Ascending aorta (tissue), 2 donors: ENCODE measurements around the gene KDM8. TPM values are rescaled to one million over a fixed set of nuclear protein-coding genes. Genes with fewer than 3 reads are reported as not detected.
"Not testable (repeated sequence)": the region's sequence is repeated elsewhere in the genome, so short reads cannot be mapped to it uniquely, and the experiment has no call there.

Experiments
- DNase-seq, 2 donors: peaks; one replicate each; pipeline ENCODE4 v3.0.0-alpha.2; 2019; ENCODE audit warnings: low spot score in 2 of 2
- H3K27ac ChIP-seq, 2 donors: fragments of 200-600 bp; sonication (generic); one replicate each; pipeline ENCODE4 v1.5.1; 2016 to 2017; ENCODE audit warnings: mild to moderate bottlenecking in 1 of 2
- H3K27me3 ChIP-seq: fragments of 200-600 bp; sonication (generic); one replicate; pipeline ENCODE4 v1.5.1; 2017
- H3K36me3 ChIP-seq, 2 donors: fragments of 200-600 bp; sonication (generic); one replicate each; pipeline ENCODE4 v1.5.1; 2016
- H3K4me1 ChIP-seq, 2 donors: fragments of 200-600 bp; sonication (generic); one replicate each; pipeline ENCODE4 v1.5.1; 2016 to 2017; ENCODE audit warnings: mild to moderate bottlenecking in 1 of 2
- H3K4me3 ChIP-seq, 2 donors: fragments of 200-600 bp; sonication (generic); one replicate each; pipeline ENCODE4 v1.5.1; 2016 to 2017; ENCODE audit warnings: mild to moderate bottlenecking in 1 of 2
- H3K9me3 ChIP-seq, 2 donors: fragments of 200-600 bp; sonication (generic); one replicate each; pipeline ENCODE4 v1.5.1; 2016
- intact Hi-C: fragments of 100-400 bp; cut with DNase I; formaldehyde crosslinking; loops from one replicate; pipeline ENCODE4 v1.15.1; 2023
- total RNA-seq: library from RNA; depleted of rRNA; stranded (reverse); fragments of >200 nt; gene quantifications from one replicate; pipeline ENCODE4 v1.1.0, GENCODE V29; 2016
- TF ChIP-seq, protein P1 (sequence below), 3 experiments: fragments of 200-600 bp in 2 of 3; fragments of 450-650 bp in 1 of 3; sonication (generic) in 2 of 3; IDR thresholded peaks; one replicate each; pipeline ENCODE4 v1.5.1; 2016 to 2019; ENCODE audit warnings: antibody characterized with exemption in 3 of 3, mild to moderate bottlenecking in 1 of 3, moderate library complexity in 1 of 3

The KDM8 gene
- total RNA-seq, 1 donor from 2014 or later, result 55.5 TPM

DNA sequence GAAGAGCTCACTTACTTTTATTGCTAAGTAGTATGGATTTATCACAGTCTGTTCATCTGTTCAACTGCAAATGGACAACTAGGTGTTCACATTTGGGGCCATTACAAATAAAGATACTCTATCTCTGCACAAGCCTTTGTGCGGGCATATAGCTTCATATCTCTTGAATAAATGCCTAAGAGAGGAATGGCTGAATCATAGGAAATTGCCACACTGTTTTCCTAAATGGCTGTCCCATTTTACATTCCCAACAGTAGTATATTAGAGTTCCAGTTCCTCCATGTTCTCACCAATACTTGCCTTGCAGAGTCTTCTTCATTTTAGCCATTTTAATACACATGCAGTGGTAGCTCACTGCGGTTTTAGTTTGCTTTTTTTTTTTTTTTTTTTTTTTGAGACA, 44.7 kb downstream of the KDM8 start:
- intact Hi-C loops, result no loop called here
- Histone ChIP-seq H3K9me3 (no peaks in the 10 kb centered on the region), H3K4me1 (peaks cover 18 to 34% of the 10 kb centered on the region in 2 donors), H3K36me3 (peaks cover 0 to 5% of the 10 kb centered on the region in 2 donors), H3K27me3 (no peaks in the 10 kb centered on the region), H3K27ac (no peak overlapping the region), H3K4me3 (no peak overlapping the region)
- TF ChIP-seq, protein P1, sequence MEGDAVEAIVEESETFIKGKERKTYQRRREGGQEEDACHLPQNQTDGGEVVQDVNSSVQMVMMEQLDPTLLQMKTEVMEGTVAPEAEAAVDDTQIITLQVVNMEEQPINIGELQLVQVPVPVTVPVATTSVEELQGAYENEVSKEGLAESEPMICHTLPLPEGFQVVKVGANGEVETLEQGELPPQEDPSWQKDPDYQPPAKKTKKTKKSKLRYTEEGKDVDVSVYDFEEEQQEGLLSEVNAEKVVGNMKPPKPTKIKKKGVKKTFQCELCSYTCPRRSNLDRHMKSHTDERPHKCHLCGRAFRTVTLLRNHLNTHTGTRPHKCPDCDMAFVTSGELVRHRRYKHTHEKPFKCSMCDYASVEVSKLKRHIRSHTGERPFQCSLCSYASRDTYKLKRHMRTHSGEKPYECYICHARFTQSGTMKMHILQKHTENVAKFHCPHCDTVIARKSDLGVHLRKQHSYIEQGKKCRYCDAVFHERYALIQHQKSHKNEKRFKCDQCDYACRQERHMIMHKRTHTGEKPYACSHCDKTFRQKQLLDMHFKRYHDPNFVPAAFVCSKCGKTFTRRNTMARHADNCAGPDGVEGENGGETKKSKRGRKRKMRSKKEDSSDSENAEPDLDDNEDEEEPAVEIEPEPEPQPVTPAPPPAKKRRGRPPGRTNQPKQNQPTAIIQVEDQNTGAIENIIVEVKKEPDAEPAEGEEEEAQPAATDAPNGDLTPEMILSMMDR (IDR thresholded peaks at IDR 0.05), result no peak
- DNase-seq, result no peak

DNA sequence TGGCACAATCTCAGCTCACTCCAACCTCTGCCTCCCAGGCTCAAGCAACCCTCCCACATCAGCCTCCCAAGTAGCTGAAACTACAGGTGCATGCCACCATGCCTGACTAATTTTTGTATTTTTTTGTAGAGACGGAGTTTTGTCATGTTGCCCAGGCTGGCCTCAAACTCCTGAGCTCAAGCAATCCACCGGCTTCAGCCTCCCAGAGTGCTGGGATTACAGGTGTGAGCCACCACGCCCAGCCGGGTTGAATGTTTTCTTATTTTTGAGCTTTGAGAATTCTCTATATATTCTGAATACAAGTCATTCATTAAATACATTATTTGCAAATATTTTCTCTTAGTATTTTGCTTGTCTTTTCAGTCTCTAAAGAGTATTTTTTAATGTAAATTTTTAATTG, 45.6 kb downstream of the KDM8 start:
- intact Hi-C loops, H3K27ac ChIP-seq: not testable (repeated sequence)
- H3K4me1 ChIP-seq, result peaks cover 11 to 30% of the 10 kb centered on the region in 2 donors

DNA sequence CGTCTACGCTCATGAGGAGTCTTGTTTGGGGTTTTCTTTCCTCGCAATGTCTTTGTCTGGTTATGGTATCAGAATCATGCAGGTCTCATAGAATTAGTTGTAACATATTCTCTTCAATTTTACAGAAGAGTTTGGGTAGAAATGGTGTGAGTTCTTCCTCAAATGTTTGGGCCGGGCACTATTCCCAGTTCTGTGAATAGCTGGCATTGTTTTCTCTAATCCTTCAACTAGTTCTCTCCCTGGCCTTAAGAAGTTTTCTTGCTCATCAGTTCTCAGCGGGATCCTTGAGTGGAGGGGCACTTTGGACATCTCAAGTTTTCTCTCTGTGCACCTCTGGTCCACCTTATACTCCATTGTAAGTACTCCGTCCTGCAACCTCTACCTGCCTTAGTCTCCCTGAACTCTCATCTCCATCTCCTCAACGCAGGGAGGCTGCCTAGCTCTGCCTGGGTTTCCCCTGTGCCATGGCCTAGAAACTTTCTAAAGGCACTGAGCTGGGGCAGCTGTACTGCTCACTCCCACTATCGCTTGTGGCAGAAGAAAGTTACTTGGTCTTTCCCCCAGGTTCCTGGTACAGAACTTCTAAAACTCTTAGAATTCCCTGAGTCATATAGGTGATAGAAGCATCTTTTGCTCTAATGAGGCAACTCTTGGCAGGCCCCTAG, 48.3 kb downstream of the KDM8 start:
- TF ChIP-seq, protein P1 (IDR thresholded peaks at IDR 0.05), result no peak
- Histone ChIP-seq H3K4me3 (no peak overlapping the region), H3K36me3 (peaks cover 0 to 20% of the 10 kb centered on the region in 2 donors), H3K27ac (no peak overlapping the region), H3K4me1 (peaks cover 0 to 11% of the 10 kb centered on the region in 2 donors), H3K9me3 (no peaks in the 10 kb centered on the region), H3K27me3 (no peaks in the 10 kb centered on the region)
- DNase-seq, result no peak
- intact Hi-C loops, result no loop called here

More for the DNA sequence above, 45.6 kb downstream of the KDM8 start:
- H3K27me3 ChIP-seq, DNase-seq, H3K9me3 ChIP-seq, H3K36me3 ChIP-seq, H3K4me3 ChIP-seq: not testable (repeated sequence)

DNA sequence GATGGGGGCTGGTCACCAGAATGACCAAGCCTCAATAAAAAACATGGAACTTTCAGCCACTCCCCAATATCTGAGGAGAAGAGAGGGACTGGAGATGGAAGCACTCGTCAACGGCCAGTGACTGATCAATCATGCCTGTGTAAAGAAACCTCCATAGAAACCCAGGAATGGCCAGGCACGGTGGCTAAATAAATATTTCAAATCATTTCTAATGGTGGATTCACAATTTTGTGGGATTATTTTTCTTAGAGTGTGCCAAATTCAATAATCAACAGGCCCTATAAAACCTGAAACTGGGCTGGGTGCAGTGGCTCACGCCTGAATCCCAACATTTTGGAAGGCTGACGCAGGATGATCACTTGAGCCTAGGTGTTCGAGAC, 48.9 kb downstream of the KDM8 start:
- Histone ChIP-seq H3K27me3 (no peaks in the 10 kb centered on the region), H3K9me3 (no peaks in the 10 kb centered on the region), H3K36me3 (peaks cover 0 to 26% of the 10 kb centered on the region in 2 donors), H3K27ac (no peak overlapping the region), H3K4me3 (no peak overlapping the region), H3K4me1 (peaks cover 0 to 11% of the 10 kb centered on the region in 2 donors)
- no peak for DNase-seq
- TF ChIP-seq, protein P1 (IDR thresholded peaks at IDR 0.05), result no peak
- intact Hi-C loops, result no loop called here

DNA sequence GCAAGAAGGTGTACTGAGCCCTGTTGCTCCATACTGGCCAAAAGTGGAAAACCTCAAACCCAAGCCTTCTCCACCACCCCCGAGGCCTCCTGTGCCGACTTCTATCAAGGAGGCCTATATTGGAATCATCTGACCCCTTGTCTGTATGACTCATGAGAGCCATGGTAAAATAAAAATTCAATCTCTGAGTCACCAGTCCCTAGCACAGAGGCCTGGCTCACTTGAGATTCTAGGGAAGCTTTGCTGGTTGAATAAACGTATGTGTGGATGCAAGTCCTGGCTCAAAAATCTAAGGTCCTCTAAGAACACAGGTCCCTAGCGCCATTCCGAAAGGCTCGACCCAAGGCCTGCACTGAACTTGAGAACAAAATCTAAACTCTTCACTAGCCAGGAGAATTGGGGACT, 50.2 kb downstream of the KDM8 start:
- H3K4me3 ChIP-seq, result no peak overlapping the region
- peak overlapping the region; percentile 57 to 61 for H3K27ac ChIP-seq
- no peaks in the 10 kb centered on the region for H3K9me3 ChIP-seq
- DNase-seq, result no peak
- TF ChIP-seq, protein P1 (IDR thresholded peaks at IDR 0.05), result no peak
- H3K4me1 ChIP-seq, result peaks cover 0 to 11% of the 10 kb centered on the region in 2 donors
- intact Hi-C loops, result no loop called here
- peaks cover 0 to 30% of the 10 kb centered on the region in 2 donors for H3K36me3 ChIP-seq
- H3K27me3 ChIP-seq, result no peaks in the 10 kb centered on the region

DNA sequence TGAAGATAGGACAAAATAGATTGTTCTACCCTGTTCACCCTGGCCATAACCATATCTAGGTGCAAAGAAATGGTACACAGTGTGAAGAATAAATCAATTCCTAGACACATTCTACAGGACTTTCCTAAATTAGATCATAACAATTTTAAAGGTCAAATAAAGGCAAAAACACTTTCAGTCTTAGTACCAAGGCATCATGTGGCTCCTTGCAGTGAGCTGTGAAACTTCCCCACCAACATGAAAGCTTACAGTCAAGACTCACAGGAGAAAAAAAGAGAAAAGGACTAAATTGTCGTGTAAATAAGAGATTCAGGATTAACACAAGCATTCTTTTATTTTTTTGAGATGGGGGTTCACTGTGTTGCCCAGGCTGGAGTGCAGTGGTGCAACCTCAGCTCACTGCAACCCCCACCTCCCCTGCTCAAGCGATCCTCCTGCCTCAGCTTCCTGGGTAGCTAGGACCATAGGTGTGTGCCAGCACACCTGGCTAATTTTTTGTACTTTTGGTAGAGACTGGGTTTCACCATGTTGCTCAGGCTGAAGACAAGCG, 51.0 kb downstream of the KDM8 start:
- Histone ChIP-seq H3K27ac (peak overlapping the region; percentile 57 to 61), H3K36me3 (peaks cover 0 to 30% of the 10 kb centered on the region in 2 donors), H3K4me3 (no peak overlapping the region), H3K27me3 (no peaks in the 10 kb centered on the region), H3K4me1 (peaks cover 0 to 11% of the 10 kb centered on the region in 2 donors), H3K9me3 (no peaks in the 10 kb centered on the region)
- TF ChIP-seq, protein P1 (IDR thresholded peaks at IDR 0.05), result no peak
- DNase-seq, result no peak
- intact Hi-C loops, result no loop called here
